ENCODE results near the gene ILKAP. TPM values are rescaled to one million over a fixed set of nuclear protein-coding genes. Genes with fewer than 3 reads are reported as not detected.

Gene ILKAP
- total RNA-seq, 2 experiments from 2014 or later, result 56.3 to 59.1 TPM

DNA sequence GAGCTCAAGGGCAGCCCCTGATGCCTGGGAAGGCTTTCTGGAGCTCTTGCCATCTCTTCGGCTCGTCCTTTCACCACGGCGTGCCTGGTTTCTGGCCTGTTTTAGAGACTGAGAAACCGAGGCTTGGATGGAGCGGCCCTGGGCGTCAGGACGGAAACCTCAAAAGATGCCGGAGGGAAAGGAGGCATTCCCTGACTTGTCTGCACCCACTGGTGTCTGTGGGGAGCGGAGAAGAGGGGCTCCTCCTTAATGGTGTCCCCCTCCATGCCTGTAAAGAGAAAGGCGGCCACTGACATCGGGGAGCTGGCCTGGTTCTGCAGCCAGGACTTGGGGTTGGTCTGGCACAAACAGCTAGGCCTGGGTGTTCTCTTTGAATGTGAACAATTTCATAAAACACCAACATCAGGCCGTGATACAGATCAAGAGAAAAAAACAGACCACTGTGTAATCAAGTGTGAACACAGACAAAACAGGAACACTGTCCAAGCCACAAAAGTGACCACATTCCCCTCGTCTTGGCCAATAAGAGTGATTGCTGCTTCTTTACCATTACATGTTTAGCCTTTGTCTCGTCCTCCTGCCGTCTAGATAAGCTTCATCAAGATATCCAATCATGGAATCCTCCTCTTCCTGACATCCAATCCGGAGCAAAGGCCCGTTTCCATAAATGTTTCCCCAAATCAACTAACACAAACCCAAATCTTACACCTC lies 633 bp upstream of the ILKAP start:
- Mint-ChIP-seq H3K4me1 (peaks cover 21% of the 10 kb centered on the region), H3K4me3 (peak overlapping the region; percentile 80), H3K36me3 (peaks cover 4% of the 10 kb centered on the region), H3K27me3 (peaks cover 2% of the 10 kb centered on the region), H3K9me3 (no peaks in the 10 kb centered on the region), H3K27ac (peak overlapping the region; percentile 79)
- POLR2A ChIA-PET, result interaction anchor here (1.0 to 2.3 kb wide), 2 partner anchors 27 to 224 kb away, joined by 3 to 8 read pairs; no protein-coding TSS in a partner anchor
- ATAC-seq (ENCODE audit: low read depth) (peak; percentile 16), DNase-seq (no peak)

DNA sequence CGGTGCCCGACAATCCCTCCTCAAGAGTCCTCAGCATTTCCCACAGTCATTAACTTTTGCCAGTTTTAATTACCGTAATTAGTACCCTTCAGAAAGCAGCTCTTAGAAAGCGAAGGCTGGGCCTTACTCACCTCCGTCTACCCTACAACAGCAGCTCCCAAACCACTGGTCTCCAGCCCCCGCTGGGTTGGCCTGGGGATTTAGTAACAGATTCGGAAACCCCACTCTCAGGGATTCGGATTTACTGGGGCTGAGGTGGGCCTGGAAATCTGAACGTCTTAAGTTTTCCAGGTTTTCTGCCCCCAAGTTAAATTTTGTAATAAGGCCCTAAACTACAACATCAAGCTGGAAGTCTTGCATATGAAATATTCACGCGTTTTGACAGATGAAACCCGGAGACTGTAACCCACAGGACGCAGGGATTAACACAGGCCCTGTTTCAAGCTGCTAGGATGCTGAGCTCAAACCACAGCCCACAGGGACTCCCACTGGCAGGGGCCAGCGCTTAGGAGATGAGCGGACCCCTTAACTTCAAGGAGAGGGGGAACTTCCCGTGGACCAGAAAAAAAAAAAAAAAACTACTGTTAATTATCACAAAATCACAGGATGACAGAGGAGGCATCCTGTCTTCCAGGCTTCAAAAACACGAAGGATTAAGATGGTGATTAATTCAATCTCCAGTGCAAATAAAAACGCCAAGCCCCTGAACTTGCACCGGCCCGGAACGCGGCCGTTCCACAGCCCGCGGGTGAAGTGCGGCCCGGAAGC lies 985 bp downstream of the ILKAP start:
- Mint-ChIP-seq H3K4me3 (peak overlapping the region; percentile 86), H3K4me1 (peaks cover 27% of the 10 kb centered on the region), H3K36me3 (peaks cover 4% of the 10 kb centered on the region), H3K9me3 (no peaks in the 10 kb centered on the region), H3K27ac (peak overlapping the region; percentile 85), H3K27me3 (peaks cover 2% of the 10 kb centered on the region)
- DNase-seq (no peak), ATAC-seq (ENCODE audit: low read depth) (no peak)
- POLR2A ChIA-PET, result interaction anchor here (0.7 to 2.3 kb wide), 13 partner anchors 11 to 280 kb away, joined by 3 to 8 read pairs (median 4); partner anchors contain the start of gene SCLY

DNA sequence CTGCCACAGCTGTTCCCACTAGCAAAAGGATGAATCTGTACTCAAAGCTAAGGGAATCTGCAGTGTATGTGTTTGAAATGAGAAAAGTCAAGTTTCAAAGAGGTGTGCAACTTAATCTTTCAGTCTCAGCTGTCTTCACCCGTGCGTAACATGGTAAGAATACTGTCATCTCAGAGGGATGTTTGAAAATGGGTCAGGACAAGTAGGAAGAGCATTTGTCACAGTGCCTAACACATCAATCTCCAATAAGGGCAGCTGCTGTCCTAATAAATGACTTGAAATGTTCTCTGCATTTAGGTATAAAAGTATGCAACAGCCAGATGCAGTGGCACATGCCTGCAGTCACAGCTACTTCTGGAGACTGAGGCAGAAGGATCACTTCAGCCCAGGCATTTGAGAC lies 13.1 kb downstream of the ILKAP start:
- DNase-seq, result no peak
- peaks cover under 1% of the 10 kb centered on the region for H3K4me1 Mint-ChIP-seq
- H3K9me3 Mint-ChIP-seq, result no peaks in the 10 kb centered on the region
- H3K27me3 Mint-ChIP-seq, result no peaks in the 10 kb centered on the region
- no peak for ATAC-seq (ENCODE audit: low read depth)
- peaks cover 23% of the 10 kb centered on the region for H3K36me3 Mint-ChIP-seq
- no peak overlapping the region for H3K4me3 Mint-ChIP-seq
- H3K27ac Mint-ChIP-seq, result no peak overlapping the region
- POLR2A ChIA-PET, result no interaction called here

DNA sequence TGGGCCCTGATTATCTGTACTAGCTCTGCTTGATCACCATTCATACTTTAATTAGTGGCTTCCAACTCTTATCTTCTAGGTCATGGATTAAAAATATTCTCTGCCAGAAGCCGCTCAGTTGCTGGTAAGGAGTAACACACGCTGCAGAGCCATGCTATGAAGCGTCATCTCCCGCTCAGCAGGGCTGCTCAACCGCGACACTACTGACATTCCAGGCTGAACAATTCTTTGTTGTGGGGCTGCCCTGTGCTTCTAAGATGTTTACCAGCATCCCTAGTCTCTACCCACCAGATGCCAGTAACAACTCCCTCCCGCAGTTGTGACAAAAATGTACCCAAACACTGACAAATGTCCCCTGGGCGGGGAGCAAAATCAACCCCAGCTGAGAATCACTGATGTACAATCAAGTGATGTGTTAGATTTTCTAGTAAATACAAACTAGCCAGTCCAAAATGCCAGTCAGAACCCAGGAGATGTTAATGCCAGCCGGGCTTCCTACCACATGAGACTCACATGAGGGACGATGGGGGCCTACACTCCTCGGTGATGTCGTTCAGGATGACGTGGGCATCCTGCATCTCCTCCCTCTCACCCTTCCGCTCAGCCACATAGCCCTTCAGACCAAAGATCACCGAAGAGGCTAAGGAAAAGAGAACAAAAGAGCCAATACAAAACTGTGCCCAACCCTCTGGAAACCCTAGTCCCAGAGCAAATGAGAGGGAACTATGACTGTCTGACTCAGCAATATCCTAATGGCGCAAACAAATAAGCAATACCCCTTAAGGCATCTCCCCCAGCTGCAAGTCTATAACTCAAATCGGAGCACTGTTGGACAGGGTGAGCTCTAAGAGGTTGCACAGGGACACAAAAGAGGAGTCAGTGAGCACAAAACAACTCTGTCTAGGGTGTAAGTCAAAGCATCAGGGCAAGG lies 15.6 kb downstream of the ILKAP start:
- no peaks in the 10 kb centered on the region for H3K27me3 Mint-ChIP-seq
- H3K4me1 Mint-ChIP-seq, result no peaks in the 10 kb centered on the region
- H3K9me3 Mint-ChIP-seq, result no peaks in the 10 kb centered on the region
- POLR2A ChIA-PET, result interaction anchor here (1.1 kb wide), 1 partner anchor 15 kb away, joined by 4 read pairs; the partner anchor contains the start of gene ILKAP
- no peak overlapping the region for H3K4me3 Mint-ChIP-seq
- peaks cover 24% of the 10 kb centered on the region for H3K36me3 Mint-ChIP-seq
- no peak for DNase-seq
- no peak overlapping the region for H3K27ac Mint-ChIP-seq
- ATAC-seq (ENCODE audit: low read depth), result no peak

DNA sequence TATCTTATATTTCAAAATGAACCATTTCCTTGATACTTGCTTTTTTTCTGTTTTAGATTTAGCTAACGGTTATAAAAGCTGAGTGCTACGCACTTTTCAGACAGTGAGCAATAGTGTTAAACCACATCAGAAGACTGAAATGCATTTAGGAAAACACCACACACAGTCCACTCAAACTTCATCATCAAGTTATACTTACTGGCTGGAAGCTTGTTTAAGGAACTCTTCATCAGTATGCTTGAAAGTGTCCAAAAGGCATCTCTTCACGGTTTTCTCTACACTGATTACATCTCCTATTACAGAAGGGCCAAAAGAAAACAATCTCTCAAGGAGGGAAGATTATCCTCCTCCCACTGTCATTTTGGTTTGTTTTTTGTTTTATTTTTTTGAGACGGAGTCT lies 19.7 kb downstream of the ILKAP start:
- no peak for DNase-seq
- H3K9me3 Mint-ChIP-seq, result no peaks in the 10 kb centered on the region
- POLR2A ChIA-PET, result no interaction called here
- no peaks in the 10 kb centered on the region for H3K27me3 Mint-ChIP-seq
- no peaks in the 10 kb centered on the region for H3K4me1 Mint-ChIP-seq
- H3K4me3 Mint-ChIP-seq, result no peak overlapping the region
- H3K27ac Mint-ChIP-seq, result no peak overlapping the region
- peaks cover 36% of the 10 kb centered on the region for H3K36me3 Mint-ChIP-seq
- ATAC-seq (ENCODE audit: low read depth), result no peak

DNA sequence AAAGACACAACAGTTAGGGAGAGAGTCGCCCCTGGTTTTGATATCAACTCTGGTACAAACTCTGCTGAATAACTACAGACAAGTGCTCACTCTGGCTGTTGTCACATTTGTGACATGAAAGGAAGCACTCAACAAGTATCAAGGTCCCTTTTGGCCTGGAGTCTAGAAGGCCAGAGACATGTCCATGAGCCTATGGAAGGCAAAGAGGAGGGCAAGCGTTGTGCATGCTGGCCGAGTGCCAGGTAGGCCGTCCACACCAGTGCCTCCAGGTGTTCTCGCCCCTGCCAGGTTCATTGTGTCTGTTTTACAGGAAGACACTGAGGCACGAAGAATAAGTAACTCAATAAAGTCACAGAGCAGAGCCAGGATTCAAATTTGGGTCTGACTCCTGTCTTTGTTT lies 21.1 kb downstream of the ILKAP start:
- ATAC-seq (ENCODE audit: low read depth) (no peak), DNase-seq (no peak)
- POLR2A ChIA-PET, result no interaction called here
- Mint-ChIP-seq H3K9me3 (no peaks in the 10 kb centered on the region), H3K36me3 (peaks cover 32% of the 10 kb centered on the region), H3K4me3 (no peak overlapping the region), H3K27ac (no peak overlapping the region), H3K27me3 (no peaks in the 10 kb centered on the region), H3K4me1 (no peaks in the 10 kb centered on the region)

DNA sequence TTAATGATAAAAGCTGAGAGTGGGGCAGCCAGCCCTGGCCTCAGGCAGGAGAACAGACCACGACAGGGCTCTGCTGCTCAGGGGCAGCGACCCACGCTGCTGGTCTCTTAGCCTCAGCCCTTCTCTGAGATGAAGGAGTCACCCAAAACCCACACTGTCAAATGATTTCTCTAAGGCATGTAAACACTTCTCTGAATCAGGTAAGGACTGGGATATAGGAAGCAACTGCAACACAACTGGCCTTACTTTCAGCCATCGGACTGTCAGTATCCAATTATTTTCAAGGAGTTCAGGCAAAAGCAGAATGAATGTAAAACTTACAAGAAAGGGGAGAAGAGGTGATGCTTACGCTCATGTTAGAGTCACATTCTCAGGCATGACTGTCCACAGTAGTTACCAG lies 22.9 kb downstream of the ILKAP start:
- peaks cover 30% of the 10 kb centered on the region for H3K36me3 Mint-ChIP-seq
- no peak for ATAC-seq (ENCODE audit: low read depth)

DNA sequence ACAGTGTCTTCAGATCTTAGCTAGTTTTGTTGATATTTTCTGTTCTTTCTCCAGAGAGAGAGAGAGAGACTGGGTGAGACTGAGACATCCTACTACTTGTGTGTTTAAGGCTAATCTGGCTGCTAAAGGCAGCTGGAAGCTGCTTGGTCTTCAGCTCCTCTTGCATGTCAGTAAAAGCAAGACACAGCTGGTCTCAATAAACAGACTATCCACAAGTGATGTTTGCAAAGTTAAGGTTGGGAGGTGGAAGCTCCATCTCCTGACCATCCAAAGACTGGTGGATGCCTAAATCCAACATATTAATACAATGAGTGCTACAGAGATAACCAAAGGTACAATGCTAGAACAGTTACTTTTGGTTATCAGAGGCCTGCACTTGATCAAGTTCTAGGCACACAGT lies 26.9 kb downstream of the ILKAP start:
- H3K27ac Mint-ChIP-seq, result peak overlapping the region; percentile 55
- H3K27me3 Mint-ChIP-seq, result no peaks in the 10 kb centered on the region
- no peak overlapping the region for H3K4me3 Mint-ChIP-seq
- ATAC-seq (ENCODE audit: low read depth) (no peak), DNase-seq (no peak)
- H3K9me3 Mint-ChIP-seq, result no peaks in the 10 kb centered on the region
- peaks cover 2% of the 10 kb centered on the region for H3K4me1 Mint-ChIP-seq
- POLR2A ChIA-PET, result interaction anchor here (0.7 to 1.2 kb wide), 2 partner anchors 13 to 278 kb away, joined by 3 to 5 read pairs; no protein-coding TSS in a partner anchor
- peaks cover 27% of the 10 kb centered on the region for H3K36me3 Mint-ChIP-seq

More for the DNA sequence above, 22.9 kb downstream of the ILKAP start:
- Mint-ChIP-seq H3K27ac (no peak overlapping the region), H3K4me1 (no peaks in the 10 kb centered on the region), H3K27me3 (no peaks in the 10 kb centered on the region), H3K4me3 (no peak overlapping the region), H3K9me3 (no peaks in the 10 kb centered on the region)
- POLR2A ChIA-PET, result no interaction called here
- DNase-seq, result no peak

DNA sequence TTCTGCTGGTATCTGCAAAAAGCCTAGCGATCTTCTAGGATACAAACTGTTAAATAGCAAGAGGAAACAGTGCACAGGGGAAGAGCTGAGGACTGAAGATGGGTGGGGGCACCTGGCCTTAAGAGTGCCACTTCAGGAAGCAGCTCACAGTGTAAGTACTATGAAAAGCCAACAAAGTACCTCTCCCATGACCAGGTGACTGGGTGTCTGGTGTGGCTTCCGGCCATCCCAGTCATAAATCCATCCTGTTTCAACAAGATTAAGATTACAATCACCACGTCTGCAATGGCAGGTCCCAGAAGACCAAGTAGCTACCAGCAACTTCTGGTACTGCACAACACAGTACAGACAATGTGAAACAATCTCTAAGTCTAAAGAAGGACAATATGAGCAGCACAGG lies 28.8 kb downstream of the ILKAP start:
- Mint-ChIP-seq H3K4me3 (no peak overlapping the region), H3K9me3 (no peaks in the 10 kb centered on the region), H3K4me1 (peaks cover 2% of the 10 kb centered on the region), H3K27ac (no peak overlapping the region), H3K27me3 (no peaks in the 10 kb centered on the region), H3K36me3 (peaks cover 28% of the 10 kb centered on the region)
- ATAC-seq (ENCODE audit: low read depth) (no peak), DNase-seq (no peak)
- POLR2A ChIA-PET, result no interaction called here

DNA sequence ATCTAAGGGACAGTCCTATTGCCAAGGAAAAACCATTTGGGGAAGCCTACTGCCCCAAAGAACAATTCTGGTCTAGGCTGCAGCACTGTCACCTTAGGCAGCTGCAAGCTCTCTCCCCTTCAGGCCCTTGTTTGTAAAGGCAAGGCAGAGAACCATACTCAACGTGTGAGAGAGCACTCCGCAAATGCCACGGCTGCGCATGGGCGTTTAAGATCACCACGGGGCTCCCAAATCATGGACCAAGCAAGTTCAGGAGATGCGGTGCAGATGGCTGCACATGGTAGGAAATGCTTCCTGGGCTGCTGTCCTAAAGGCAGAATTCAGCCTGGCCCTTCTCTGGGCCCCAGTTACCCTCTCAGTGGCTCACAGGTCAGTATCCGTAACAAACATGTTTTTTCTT lies 29.2 kb downstream of the ILKAP start:
- no peaks in the 10 kb centered on the region for H3K9me3 Mint-ChIP-seq
- POLR2A ChIA-PET, result no interaction called here
- ATAC-seq (ENCODE audit: low read depth) (no peak), DNase-seq (no peak)
- no peak overlapping the region for H3K27ac Mint-ChIP-seq
- peaks cover 25% of the 10 kb centered on the region for H3K36me3 Mint-ChIP-seq
- H3K4me3 Mint-ChIP-seq, result no peak overlapping the region
- H3K27me3 Mint-ChIP-seq, result no peaks in the 10 kb centered on the region
- peaks cover 2% of the 10 kb centered on the region for H3K4me1 Mint-ChIP-seq

DNA sequence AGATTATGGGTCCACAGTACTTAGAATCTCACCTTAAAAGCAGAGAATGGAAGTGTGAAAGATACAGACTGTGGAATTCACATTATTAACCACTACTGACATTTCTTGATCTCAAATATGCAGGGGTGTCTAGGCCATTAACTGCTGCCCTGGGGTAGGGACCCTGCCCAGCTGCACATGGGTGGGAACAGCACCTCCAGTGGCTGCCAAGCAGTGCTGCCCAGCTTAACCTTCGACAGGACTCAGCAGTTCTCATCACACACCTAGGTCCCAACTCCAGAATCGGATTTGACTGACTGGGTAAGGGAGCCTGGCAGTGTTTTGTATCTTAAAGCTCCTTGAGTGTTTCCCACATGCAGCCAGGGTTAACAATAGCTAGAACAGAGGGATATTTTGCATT lies 29.8 kb downstream of the ILKAP start:
- ATAC-seq (ENCODE audit: low read depth) (peak; percentile 17), DNase-seq (no peak)
- POLR2A ChIA-PET, result no interaction called here
- Mint-ChIP-seq H3K9me3 (no peaks in the 10 kb centered on the region), H3K4me3 (no peak overlapping the region), H3K4me1 (peaks cover 2% of the 10 kb centered on the region), H3K27ac (peak overlapping the region; percentile 27), H3K36me3 (peaks cover 20% of the 10 kb centered on the region), H3K27me3 (no peaks in the 10 kb centered on the region)

DNA sequence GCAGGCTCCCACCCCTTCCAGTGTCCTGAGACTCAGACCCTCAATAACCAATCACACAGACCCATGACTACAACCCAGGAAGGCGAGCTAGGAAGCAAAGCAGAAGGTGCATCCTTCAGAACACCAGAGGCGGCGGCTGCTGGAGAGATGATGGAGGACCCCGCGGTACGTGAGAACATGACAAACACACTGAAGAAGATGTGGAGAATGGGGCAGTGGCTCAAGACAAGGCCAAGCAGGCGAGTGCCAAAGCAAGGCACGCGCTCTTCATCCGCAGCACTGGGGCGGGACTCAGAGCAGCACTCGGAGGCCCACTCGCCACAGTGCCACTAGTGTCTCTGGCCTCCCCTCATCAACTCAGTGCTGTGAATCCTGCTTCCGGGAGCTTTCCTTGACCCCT lies 31.1 kb downstream of the ILKAP start:
- H3K4me1 Mint-ChIP-seq, result peaks cover 2% of the 10 kb centered on the region
- H3K36me3 Mint-ChIP-seq, result peaks cover 18% of the 10 kb centered on the region
- no peaks in the 10 kb centered on the region for H3K27me3 Mint-ChIP-seq
- H3K9me3 Mint-ChIP-seq, result no peaks in the 10 kb centered on the region
- no peak overlapping the region for H3K4me3 Mint-ChIP-seq
- no peak overlapping the region for H3K27ac Mint-ChIP-seq
- no peak for ATAC-seq (ENCODE audit: low read depth)
- no peak for DNase-seq
- POLR2A ChIA-PET, result no interaction called here

DNA sequence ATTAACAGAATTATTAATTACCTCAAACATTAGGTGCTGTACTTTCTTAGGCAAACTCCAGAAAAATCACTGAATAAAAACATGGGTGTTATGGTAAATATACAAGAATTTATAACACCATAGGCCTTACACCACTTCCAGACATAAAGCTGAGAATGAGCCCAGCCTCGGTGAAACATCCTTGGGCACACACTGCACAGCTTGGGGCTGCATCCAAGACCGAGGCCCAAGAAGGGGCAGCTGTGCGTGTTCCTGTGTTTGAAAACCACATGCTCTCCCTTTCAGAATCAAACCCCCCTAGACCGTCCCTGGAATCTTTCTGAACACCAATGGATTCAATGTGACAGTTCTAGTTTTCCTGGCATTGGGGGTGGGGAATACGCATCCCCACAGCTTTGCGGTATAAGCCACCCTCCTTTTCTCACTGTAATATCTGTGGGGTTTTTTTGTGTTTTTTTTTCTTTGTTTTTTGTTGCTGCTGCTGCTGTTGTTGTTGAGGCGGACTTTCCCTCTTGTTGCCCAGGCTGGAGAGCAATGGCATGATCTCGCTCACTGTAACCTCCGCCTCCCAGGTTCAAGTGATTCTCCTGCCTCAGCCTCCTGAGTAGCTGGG lies 31.8 kb downstream of the ILKAP start:
- no peak overlapping the region for H3K4me3 Mint-ChIP-seq
- H3K9me3 Mint-ChIP-seq, result no peaks in the 10 kb centered on the region
- ATAC-seq (ENCODE audit: low read depth) (no peak), DNase-seq (no peak)
- POLR2A ChIA-PET, result interaction anchor here (0.5 kb wide), 1 partner anchor 431 kb away, joined by 3 read pairs; no protein-coding TSS in a partner anchor
- no peak overlapping the region for H3K27ac Mint-ChIP-seq
- H3K36me3 Mint-ChIP-seq, result peaks cover 16% of the 10 kb centered on the region
- no peaks in the 10 kb centered on the region for H3K27me3 Mint-ChIP-seq
- H3K4me1 Mint-ChIP-seq, result peaks cover 2% of the 10 kb centered on the region
